NT2/D1 (cell line): ENCODE measurements around the gene PSMB5.

ENCODE experiments used
- SUZ12 ChIP-seq: IDR thresholded peaks from 2 replicates; pipeline ENCODE4 v1.6.1; 2011; ENCODE audit not compliant: insufficient read length, insufficient read depth; ENCODE audit errors: extremely low read depth
- ZNF274 ChIP-seq: IDR thresholded peaks from 2 replicates; pipeline ENCODE4 v1.6.1; 2011; ENCODE audit warnings: mild to moderate bottlenecking, low read depth, low read length

- TF ChIP-seq ZNF274 (no peak), SUZ12 (no peak)
These were observed 22.5 kb upstream of the PSMB5 start, which contains the start of gene CDH24 for GRCh38 chr14:23056956-23057756.
